ENCODE results near the gene VPS26C. TPM values are rescaled to one million over a fixed set of nuclear protein-coding genes. Genes with fewer than 3 reads are reported as not detected.
A peak's percentile ranks its signal among the peaks of the same experiment; 100 is the strongest.

The VPS26C gene
- total RNA-seq, 1 donor from 2014 or later, result 54.2 TPM

GRCh38 chr21:37207441-37208009 lies 59.6 kb downstream of the VPS26C start:
- H3K27me3 ChIP-seq (ENCODE audit: low read depth), result no peaks in the 10 kb centered on the region
- intact Hi-C loops (cut with micrococcal nuclease), result no loop called here
- peak overlapping the region; percentile 51 for H3K4me3 ChIP-seq
- no peak for TF ChIP-seq CTCF (IDR thresholded peaks at IDR 0.05; ENCODE audit: borderline replicate concordance)
- H3K9me3 ChIP-seq (replicated peaks), result no peaks in the 10 kb centered on the region
- peak overlapping the region; percentile 87 for H3K27ac ChIP-seq (replicated peaks)
- peaks cover 10% of the 10 kb centered on the region for H3K36me3 ChIP-seq
- peaks cover 44% of the 10 kb centered on the region for H3K4me1 ChIP-seq
- no peak for DNase-seq

- intact Hi-C loops (cut with micrococcal nuclease), result no loop called here
- H3K27me3 ChIP-seq (ENCODE audit: low read depth), result no peaks in the 10 kb centered on the region
- peaks cover 44% of the 10 kb centered on the region for H3K4me1 ChIP-seq
- H3K27ac ChIP-seq (replicated peaks), result peak overlapping the region; percentile 87
- no peaks in the 10 kb centered on the region for H3K9me3 ChIP-seq (replicated peaks)
- no peak for TF ChIP-seq CTCF (IDR thresholded peaks at IDR 0.05; ENCODE audit: borderline replicate concordance)
- H3K36me3 ChIP-seq, result peaks cover 20% of the 10 kb centered on the region
- no peak for DNase-seq
- no peak overlapping the region for H3K4me3 ChIP-seq
Observed at GRCh38 chr21:37206496-37206895, 60.6 kb downstream of the VPS26C start.

GRCh38 chr21:37204580-37204979 lies 62.6 kb downstream of the VPS26C start:
- no peaks in the 10 kb centered on the region for H3K27me3 ChIP-seq (ENCODE audit: low read depth)
- peaks cover 38% of the 10 kb centered on the region for H3K4me1 ChIP-seq
- DNase-seq, result no peak
- peaks cover 38% of the 10 kb centered on the region for H3K36me3 ChIP-seq
- no peak overlapping the region for H3K4me3 ChIP-seq
- no peak overlapping the region for H3K27ac ChIP-seq (replicated peaks)
- no peak for TF ChIP-seq CTCF (IDR thresholded peaks at IDR 0.05; ENCODE audit: borderline replicate concordance)
- intact Hi-C loops (cut with micrococcal nuclease), result no loop called here
- no peaks in the 10 kb centered on the region for H3K9me3 ChIP-seq (replicated peaks)

GRCh38 chr21:37202221-37203110 lies 64.7 kb downstream of the VPS26C start:
- Histone ChIP-seq H3K27me3 (ENCODE audit: low read depth) (no peaks in the 10 kb centered on the region), H3K4me1 (peaks cover 17% of the 10 kb centered on the region), H3K9me3 (replicated peaks) (no peaks in the 10 kb centered on the region), H3K27ac (replicated peaks) (no peak overlapping the region), H3K4me3 (no peak overlapping the region), H3K36me3 (peaks cover 59% of the 10 kb centered on the region)
- no peak for DNase-seq
- no peak for TF ChIP-seq CTCF (IDR thresholded peaks at IDR 0.05; ENCODE audit: borderline replicate concordance)
- intact Hi-C loops (cut with micrococcal nuclease), result no loop called here

GRCh38 chr21:37200641-37201480 lies 66.3 kb downstream of the VPS26C start:
- intact Hi-C loops (cut with micrococcal nuclease), result no loop called here
- Histone ChIP-seq H3K4me1 (peaks cover under 1% of the 10 kb centered on the region), H3K36me3 (peaks cover 74% of the 10 kb centered on the region), H3K27me3 (ENCODE audit: low read depth) (no peaks in the 10 kb centered on the region), H3K27ac (replicated peaks) (no peak overlapping the region), H3K9me3 (replicated peaks) (no peaks in the 10 kb centered on the region), H3K4me3 (no peak overlapping the region)
- no peak for TF ChIP-seq CTCF (IDR thresholded peaks at IDR 0.05; ENCODE audit: borderline replicate concordance)
- no peak for DNase-seq
